ENCODE data around the gene CRACDL. TPM values are rescaled to one million over a fixed set of nuclear protein-coding genes. Genes with fewer than 3 reads are reported as not detected.

CRACDL gene
- total RNA-seq, 2 experiments from 2014 or later: 0.18 to 0.97 TPM

DNA sequence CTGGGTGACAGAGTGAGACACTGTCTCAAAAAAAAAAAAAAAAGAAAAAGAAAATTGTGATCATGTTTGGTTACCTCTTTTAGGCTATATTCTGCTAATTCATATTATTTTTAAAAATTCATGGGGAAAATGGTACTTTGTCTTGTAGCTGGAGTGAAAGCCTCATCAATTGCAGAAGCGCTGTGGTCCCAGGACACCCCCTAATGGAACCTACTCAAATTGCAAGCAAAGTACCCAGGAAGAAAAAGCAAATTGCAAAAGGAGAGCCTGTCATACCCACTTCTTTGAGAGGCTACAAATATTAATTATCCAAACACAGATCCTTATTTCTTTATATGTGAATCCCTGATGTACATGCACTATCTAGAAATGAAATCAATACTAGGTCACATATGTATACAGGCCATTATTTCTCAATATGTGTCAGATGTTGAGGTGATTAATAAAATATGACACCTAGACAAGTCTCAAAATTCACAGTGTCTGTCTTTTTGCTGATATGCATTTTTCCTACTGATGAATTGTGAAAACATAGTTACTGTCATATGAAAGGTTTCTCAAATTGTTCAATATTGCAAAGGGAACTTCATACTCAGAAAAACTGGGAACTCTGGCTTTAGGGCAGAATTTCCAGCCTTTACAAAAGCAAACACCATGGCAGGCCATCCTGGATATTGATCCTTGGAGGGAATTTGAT lies 12.6 kb downstream of the CRACDL start:
- H3K27me3 Mint-ChIP-seq (ENCODE audit: low read depth): peaks cover 28% of the 10 kb centered on the region
- H3K27ac Mint-ChIP-seq: no peak overlapping the region
- no peak for ATAC-seq
- CTCF ChIA-PET: no interaction called here
- H3K4me3 Mint-ChIP-seq: no peak overlapping the region
- no peaks in the 10 kb centered on the region for H3K4me1 Mint-ChIP-seq (ENCODE audit: low read depth)
- no peak for DNase-seq
- H3K9me3 Mint-ChIP-seq (ENCODE audit: insufficient read depth): peaks cover 6% of the 10 kb centered on the region
- no peaks in the 10 kb centered on the region for H3K36me3 Mint-ChIP-seq (ENCODE audit: low read depth)
- POLR2A ChIA-PET: no interaction called here

DNA sequence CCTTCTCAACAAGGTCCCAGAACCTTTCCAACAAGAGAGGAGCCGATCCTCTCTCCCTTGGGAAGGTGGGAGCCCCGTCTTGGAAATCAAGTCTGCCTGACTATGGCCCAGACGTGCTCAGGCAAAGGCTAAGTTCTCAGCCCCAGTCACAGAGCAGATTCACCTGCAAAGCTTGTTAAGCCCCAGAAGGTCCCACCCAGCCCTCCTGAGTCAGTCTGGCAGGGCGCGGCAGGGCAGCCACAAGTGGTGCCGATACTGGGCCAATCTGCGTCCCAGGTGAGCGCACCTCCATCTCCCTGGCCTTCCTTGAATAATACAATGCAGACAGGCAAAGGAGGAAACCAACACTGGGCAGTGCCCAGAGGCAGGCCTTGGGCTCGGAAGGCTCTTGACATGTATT lies 15.0 kb downstream of the CRACDL start:
- Mint-ChIP-seq H3K27me3 (ENCODE audit: low read depth) (peaks cover 35% of the 10 kb centered on the region), H3K27ac (no peak overlapping the region), H3K36me3 (ENCODE audit: low read depth) (no peaks in the 10 kb centered on the region), H3K9me3 (ENCODE audit: insufficient read depth) (peaks cover 6% of the 10 kb centered on the region), H3K4me3 (no peak overlapping the region), H3K4me1 (ENCODE audit: low read depth) (no peaks in the 10 kb centered on the region)
- ATAC-seq (no peak), DNase-seq (no peak)
- POLR2A ChIA-PET: no interaction called here
- CTCF ChIA-PET: no interaction called here

DNA sequence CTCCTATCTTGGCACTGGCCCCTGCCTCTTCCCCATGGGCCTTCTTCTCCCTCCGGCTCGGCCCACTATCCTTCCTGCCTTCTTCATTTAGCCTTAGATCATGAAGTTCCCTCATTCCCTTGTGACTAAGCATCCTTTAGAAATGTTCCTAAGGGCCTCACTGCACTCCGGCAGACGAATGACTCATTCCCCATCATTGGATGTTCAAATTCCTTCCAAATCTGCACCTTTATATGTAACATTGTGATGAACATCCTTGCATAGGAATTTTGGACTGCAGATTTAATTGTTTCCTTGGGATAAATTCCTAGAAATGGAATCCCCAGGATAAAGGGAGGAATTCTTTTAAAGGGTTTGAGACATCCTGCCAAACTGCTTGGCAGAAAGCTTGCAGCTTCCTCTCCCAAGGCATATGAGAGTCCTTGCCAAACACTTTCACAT lies 19.0 kb downstream of the CRACDL start:
- ATAC-seq: no peak

DNA sequence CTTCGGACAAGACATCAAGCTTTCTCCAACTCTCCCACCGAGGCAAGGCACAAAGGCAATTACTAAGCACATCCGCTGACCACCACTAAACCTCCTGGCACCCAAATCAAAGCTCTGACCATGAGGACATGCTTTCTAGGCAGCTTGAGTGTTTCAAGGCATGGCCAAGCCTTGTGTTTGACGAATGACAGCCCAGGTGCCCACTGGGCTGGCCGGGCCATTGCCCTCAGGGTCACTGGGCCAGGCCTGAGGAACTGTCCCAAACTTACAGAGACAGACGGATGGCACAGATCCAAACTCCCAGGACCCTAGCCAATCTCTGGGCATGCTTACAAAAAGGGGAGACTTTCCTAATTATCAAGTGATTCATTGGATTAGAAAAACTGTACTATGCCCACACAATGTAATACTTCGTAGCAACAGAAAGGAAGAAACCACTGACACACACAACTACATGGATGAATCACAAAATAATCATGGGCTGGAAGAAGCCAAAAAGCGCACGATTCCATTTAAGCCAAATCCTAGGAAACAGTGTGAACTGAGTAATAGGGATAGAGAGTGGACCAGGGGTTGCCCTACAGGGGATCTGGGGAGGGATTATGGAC lies 20.2 kb downstream of the CRACDL start:
- no peaks in the 10 kb centered on the region for H3K36me3 Mint-ChIP-seq (ENCODE audit: low read depth)
- no peak for ATAC-seq
- H3K4me1 Mint-ChIP-seq (ENCODE audit: low read depth): peaks cover 24% of the 10 kb centered on the region

More for the DNA sequence above, 19.0 kb downstream of the CRACDL start:
- no peak overlapping the region for H3K27ac Mint-ChIP-seq
- no peak for DNase-seq
- peaks cover 13% of the 10 kb centered on the region for H3K4me1 Mint-ChIP-seq (ENCODE audit: low read depth)
- H3K36me3 Mint-ChIP-seq (ENCODE audit: low read depth): no peaks in the 10 kb centered on the region
- H3K27me3 Mint-ChIP-seq (ENCODE audit: low read depth): peaks cover 53% of the 10 kb centered on the region
- H3K4me3 Mint-ChIP-seq: no peak overlapping the region
- no peaks in the 10 kb centered on the region for H3K9me3 Mint-ChIP-seq (ENCODE audit: insufficient read depth)
- ChIA-PET CTCF (no interaction called here), POLR2A (no interaction called here)

DNA sequence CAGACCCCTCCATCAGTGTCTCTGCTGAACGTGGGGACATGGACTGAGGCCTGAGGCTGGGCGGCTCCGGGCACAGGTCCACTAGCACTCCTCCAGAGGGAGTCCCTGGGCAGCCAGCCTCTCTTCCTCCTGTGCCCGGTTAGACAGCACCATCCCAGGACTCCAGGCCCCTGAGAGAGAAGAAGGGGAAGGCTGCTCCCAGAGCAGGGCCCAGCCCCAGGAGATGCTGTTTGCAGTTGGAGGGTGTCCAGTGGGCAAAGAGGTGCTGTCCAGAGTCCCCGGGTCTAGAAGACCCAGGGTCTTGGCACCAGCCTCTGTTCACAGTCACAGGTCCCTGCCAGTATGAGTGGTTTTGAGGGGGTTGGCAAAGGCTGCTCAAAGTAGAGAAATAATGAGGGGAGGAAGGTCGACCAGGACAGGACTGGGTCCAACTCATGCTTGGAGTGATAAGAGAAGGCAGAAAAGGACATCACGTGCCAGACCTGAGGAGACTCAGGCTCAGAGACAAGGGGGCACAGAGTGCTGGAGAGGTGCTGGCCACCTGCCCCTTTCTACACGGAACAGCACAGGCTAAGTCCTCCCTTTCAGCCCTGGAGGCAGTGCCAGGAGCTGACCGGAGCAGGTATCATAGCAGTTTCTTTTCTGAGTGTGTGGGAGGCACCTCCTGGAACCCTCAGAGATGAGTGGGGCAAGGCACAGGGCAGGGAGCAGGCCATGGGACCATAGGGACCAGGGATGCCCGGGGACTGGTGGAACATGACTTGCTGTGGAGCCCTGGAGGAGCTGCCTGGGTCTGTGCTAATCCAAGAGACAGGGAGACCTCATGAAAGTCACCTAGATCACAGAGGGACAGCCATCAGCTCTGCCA lies 21.1 kb downstream of the CRACDL start:
- no peak overlapping the region for H3K27ac Mint-ChIP-seq
- no peaks in the 10 kb centered on the region for H3K36me3 Mint-ChIP-seq (ENCODE audit: low read depth)
- POLR2A ChIA-PET: no interaction called here
- DNase-seq: no peak
- H3K9me3 Mint-ChIP-seq (ENCODE audit: insufficient read depth): no peaks in the 10 kb centered on the region
- no peak for ATAC-seq
- CTCF ChIA-PET: no interaction called here
- peaks cover 28% of the 10 kb centered on the region for H3K4me1 Mint-ChIP-seq (ENCODE audit: low read depth)
- no peak overlapping the region for H3K4me3 Mint-ChIP-seq
- H3K27me3 Mint-ChIP-seq (ENCODE audit: low read depth): peaks cover 49% of the 10 kb centered on the region

More for the DNA sequence above, 20.2 kb downstream of the CRACDL start:
- no peak for DNase-seq
- Mint-ChIP-seq H3K27me3 (ENCODE audit: low read depth) (peaks cover 53% of the 10 kb centered on the region), H3K4me3 (no peak overlapping the region), H3K27ac (no peak overlapping the region), H3K9me3 (ENCODE audit: insufficient read depth) (no peaks in the 10 kb centered on the region)
- ChIA-PET POLR2A (no interaction called here), CTCF (no interaction called here)

DNA sequence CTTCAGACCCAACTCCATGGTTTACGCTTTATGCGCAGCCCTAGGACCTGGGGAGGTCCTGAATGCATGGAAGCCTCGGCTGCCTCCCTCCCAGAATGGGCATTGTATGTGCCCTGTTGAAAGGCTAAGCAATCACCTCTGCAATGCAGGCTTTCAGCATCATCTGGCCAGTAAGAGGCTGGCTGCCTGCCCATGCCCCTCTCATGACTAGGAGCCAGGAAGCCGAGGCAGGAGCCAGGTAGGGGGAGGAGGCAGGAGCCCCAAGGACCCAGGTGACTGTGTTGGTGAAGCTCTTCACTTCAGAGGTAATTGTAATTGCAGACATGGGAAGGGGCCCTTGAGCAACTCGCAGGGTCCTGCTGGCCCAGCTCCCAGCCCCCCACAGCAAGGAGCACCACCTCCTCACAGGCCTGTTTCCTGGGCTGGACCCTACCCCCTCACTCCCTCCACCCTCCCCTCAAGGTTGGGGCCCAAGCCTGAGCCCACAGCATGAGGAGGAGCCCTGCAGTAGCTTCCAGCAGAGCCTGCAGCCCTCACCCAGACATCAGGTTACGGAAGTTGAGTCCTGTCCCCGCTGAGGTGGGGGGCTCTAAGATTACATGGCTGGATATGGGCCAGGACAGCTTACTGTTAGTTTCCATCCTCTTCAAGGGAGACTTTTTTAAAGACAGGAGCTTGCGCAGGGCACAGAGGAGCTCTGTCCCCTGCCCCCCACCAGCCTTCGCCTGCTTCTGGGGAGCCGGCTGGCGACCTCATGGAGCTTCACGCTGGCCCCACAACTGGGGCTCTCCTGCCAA lies 21.9 kb downstream of the CRACDL start:
- DNase-seq (no peak), ATAC-seq (no peak)
- ChIA-PET POLR2A (no interaction called here), CTCF (no interaction called here)
- peaks cover 34% of the 10 kb centered on the region for H3K4me1 Mint-ChIP-seq (ENCODE audit: low read depth)
- no peaks in the 10 kb centered on the region for H3K9me3 Mint-ChIP-seq (ENCODE audit: insufficient read depth)
- no peaks in the 10 kb centered on the region for H3K36me3 Mint-ChIP-seq (ENCODE audit: low read depth)
- H3K27me3 Mint-ChIP-seq (ENCODE audit: low read depth): peaks cover 56% of the 10 kb centered on the region
- H3K4me3 Mint-ChIP-seq: no peak overlapping the region
- H3K27ac Mint-ChIP-seq: no peak overlapping the region

DNA sequence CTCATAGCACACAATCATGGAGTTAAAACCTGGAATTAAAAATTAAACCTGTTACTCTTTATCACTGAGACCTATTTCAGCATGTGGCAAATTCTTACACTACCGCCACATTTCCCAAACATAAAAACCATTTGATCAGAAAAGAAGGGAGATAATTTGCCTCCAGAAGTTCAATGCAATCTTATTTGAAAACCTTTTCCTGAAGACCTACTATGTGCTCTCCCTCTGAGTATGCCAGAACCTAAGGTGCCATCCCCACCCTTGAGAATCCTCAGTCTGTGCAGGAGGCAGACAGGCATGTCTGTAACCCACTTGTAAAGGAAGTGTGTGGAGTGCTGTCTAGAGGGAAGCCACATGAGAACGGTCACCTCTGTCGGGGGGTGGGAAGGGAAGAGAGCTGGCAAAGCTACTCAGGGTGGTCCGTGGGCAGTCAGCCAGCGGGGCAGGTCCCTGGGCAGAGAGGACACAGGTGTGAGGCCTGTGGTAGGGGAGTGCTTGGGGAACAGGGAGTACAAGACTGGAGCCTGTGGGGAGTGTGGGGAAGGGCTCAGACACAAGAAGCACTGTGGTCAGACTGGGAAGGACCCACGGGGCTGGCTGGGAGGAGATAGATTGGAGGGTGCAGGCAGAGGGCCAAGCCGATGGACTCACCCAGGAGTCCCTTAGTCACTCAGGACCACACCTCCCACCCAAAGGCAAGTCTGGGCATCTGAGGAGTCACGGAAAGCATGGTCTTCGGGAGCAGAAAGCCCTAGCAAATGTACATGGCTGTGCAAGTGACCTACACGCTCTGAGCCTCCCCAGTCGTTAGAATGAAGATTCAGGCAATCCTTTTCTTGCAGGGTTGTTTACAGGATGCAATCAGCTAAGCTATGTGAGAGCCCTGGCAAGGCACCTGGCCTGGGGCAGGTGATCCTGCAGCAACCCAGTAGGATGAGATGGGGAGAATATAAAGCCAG lies 22.8 kb downstream of the CRACDL start:
- ChIA-PET CTCF (no interaction called here), POLR2A (no interaction called here)
- Mint-ChIP-seq H3K4me3 (no peak overlapping the region), H3K27me3 (ENCODE audit: low read depth) (peaks cover 58% of the 10 kb centered on the region), H3K9me3 (ENCODE audit: insufficient read depth) (no peaks in the 10 kb centered on the region), H3K36me3 (ENCODE audit: low read depth) (no peaks in the 10 kb centered on the region), H3K27ac (no peak overlapping the region), H3K4me1 (ENCODE audit: low read depth) (peaks cover 40% of the 10 kb centered on the region)
- no peak for DNase-seq
- no peak for ATAC-seq

DNA sequence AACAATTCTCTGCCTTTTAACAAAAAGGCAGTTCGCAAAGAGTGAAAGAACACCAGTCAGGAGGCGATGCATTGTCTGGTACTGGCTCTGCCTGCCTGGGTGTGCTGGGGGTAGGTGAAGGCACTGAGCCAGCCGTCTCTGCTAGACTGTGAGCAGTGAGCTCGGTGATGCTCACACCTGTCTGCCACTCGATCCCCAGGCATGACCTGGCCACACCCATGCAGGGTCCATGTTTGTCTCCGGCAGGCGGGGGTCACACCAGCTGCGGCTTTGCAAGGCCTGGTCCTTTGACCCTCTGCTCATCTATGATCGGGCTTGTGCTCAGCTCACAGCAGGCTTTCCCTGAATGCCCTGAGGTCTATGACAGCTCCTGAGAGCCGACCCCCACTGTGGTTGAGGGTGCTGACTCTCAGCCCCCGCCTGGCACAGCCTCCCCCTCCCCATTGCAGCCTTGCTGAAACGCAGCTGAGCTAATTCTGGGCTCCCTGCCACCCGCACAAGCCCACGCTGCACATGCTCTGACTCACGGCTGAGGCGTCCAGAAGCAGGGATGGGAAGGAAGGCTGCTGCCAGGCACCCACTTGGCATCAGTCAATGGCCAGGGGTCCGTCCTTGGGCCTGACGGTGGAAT lies 23.7 kb downstream of the CRACDL start:
- no peaks in the 10 kb centered on the region for H3K9me3 Mint-ChIP-seq (ENCODE audit: insufficient read depth)
- H3K27me3 Mint-ChIP-seq (ENCODE audit: low read depth): peaks cover 59% of the 10 kb centered on the region
- ChIA-PET POLR2A (no interaction called here), CTCF (no interaction called here)
- H3K27ac Mint-ChIP-seq: no peak overlapping the region
- H3K36me3 Mint-ChIP-seq (ENCODE audit: low read depth): no peaks in the 10 kb centered on the region
- DNase-seq (no peak), ATAC-seq (peak; percentile 13)
- H3K4me1 Mint-ChIP-seq (ENCODE audit: low read depth): peaks cover 40% of the 10 kb centered on the region
- H3K4me3 Mint-ChIP-seq: no peak overlapping the region

DNA sequence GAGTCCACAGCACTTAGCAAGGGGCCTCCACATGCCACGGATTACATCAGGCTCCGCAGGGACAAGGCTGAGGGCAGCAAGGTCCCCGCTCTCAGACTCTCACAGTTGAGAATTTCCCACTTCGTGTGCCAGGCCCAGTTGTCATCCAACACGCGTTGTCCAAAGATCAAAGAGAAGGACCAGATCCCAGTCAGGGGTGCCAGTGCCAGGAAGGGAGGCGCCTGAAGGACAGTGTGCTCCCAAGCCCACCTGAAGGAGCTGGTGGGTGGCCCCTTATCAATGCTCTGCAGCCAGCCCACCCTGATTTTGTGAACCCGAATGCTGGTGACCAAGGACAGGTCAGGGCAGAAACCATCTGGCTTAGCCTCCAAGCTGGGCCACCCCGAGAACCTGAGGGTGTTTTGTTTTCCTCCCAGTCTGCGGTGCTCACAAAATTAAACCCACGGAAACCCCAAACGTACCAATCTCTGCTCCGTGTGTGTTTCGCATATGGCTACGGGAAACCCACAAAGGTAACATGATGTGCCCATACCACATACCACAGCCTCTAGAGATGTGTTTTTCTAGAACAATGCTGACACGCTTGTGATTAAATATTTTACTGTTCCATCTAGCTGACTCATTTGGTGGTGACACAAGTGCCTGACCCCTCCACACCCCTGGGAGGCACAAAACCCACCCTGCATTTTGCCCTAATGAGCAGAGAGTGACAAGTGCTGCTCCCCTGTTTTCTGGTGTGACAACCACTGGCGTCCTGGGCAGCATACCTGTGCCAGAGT lies 24.5 kb downstream of the CRACDL start:
- ATAC-seq (peak; percentile 72), DNase-seq (peak; percentile 66)
- POLR2A ChIA-PET: no interaction called here
- Mint-ChIP-seq H3K27me3 (ENCODE audit: low read depth) (peaks cover 60% of the 10 kb centered on the region), H3K4me3 (no peak overlapping the region), H3K9me3 (ENCODE audit: insufficient read depth) (no peaks in the 10 kb centered on the region), H3K4me1 (ENCODE audit: low read depth) (peaks cover 40% of the 10 kb centered on the region), H3K27ac (no peak overlapping the region), H3K36me3 (ENCODE audit: low read depth) (no peaks in the 10 kb centered on the region)
- CTCF ChIA-PET: no interaction called here

DNA sequence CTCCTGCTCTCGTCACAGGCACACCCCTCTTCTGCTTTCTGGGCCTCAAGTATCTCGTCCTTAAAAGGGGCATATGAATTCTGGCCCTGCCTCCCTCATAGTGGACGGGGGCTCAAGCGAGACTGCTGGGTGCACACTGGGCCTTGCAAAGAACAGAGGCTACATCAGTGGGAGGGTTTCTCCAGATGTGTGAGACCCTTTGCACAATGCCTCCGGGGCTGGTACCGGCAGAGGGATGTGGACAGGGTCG lies 25.0 kb downstream of the CRACDL start:
- no peak overlapping the region for H3K27ac Mint-ChIP-seq
- peaks cover 40% of the 10 kb centered on the region for H3K4me1 Mint-ChIP-seq (ENCODE audit: low read depth)
- DNase-seq: no peak
- peaks cover 59% of the 10 kb centered on the region for H3K27me3 Mint-ChIP-seq (ENCODE audit: low read depth)
- H3K4me3 Mint-ChIP-seq: no peak overlapping the region
- H3K36me3 Mint-ChIP-seq (ENCODE audit: low read depth): no peaks in the 10 kb centered on the region
- POLR2A ChIA-PET: no interaction called here
- CTCF ChIA-PET: no interaction called here
- no peaks in the 10 kb centered on the region for H3K9me3 Mint-ChIP-seq (ENCODE audit: insufficient read depth)
- ATAC-seq: no peak
